Measurements from ENCODE around the gene SIRT4.

DNA sequence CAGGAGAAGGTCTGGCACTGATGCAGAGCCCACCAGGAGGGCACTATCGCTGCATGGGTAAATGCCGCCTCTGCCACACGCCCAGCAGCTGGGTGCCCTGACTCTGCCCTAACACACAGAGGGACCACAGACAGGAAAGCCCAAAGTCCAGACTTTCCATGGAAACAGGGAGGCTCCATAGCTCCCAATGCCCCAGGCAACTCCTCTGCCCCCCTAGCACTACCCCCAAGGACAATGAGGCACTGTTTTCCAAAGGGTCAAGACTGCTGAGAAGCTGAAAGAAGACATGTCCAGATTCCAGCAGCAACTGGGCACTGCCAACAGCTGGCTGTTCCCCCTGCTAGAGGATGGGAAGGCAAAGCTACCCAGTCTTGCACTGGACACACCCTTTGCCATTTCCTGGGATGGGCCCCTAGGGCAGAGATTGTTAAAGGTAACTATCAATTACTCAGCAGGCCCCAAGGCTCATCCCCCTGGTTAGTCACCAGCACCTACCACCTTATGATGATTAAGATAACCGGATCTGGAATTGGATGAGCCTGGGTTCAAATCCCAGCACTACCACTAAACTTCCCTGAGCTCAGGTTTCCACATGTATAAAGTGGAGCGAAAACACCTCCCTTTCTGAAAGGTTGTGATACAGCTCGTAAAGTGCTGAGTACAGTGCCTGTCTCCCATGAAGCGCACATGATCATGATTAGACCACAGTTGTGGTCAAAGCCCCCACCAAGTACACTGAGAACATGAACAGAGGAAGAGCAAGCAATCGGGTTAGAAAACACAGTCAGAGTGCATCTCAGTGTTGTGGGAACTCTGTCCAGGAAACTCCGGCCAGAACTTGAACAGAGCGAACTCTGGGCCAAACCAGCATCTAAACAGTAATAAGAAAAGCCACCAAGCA lies 39.9 kb upstream of the SIRT4 start:
- TF ChIP-seq POLR2A (IDR thresholded peaks at IDR 0.05) (no peak), POLR2AphosphoS5 (IDR thresholded peaks at IDR 0.05) (no peak)
- TF ChIP-seq, protein P1, sequence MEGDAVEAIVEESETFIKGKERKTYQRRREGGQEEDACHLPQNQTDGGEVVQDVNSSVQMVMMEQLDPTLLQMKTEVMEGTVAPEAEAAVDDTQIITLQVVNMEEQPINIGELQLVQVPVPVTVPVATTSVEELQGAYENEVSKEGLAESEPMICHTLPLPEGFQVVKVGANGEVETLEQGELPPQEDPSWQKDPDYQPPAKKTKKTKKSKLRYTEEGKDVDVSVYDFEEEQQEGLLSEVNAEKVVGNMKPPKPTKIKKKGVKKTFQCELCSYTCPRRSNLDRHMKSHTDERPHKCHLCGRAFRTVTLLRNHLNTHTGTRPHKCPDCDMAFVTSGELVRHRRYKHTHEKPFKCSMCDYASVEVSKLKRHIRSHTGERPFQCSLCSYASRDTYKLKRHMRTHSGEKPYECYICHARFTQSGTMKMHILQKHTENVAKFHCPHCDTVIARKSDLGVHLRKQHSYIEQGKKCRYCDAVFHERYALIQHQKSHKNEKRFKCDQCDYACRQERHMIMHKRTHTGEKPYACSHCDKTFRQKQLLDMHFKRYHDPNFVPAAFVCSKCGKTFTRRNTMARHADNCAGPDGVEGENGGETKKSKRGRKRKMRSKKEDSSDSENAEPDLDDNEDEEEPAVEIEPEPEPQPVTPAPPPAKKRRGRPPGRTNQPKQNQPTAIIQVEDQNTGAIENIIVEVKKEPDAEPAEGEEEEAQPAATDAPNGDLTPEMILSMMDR (IDR thresholded peaks at IDR 0.05) = no peak

Data from suprapubic skin (tissue), 4 donors.